GM19025 (cell line): ENCODE results near the gene FANCI.

Source experiments
- ATAC-seq: cut with Tn5 transposase; IDR thresholded peaks from one replicate; pipeline ENCODE4 v1.9.1; 2021; ENCODE audit warnings: mild to moderate bottlenecking, low read depth, moderate library complexity; ENCODE audit not compliant: unreplicated experiment

The FANCI gene

DNA sequence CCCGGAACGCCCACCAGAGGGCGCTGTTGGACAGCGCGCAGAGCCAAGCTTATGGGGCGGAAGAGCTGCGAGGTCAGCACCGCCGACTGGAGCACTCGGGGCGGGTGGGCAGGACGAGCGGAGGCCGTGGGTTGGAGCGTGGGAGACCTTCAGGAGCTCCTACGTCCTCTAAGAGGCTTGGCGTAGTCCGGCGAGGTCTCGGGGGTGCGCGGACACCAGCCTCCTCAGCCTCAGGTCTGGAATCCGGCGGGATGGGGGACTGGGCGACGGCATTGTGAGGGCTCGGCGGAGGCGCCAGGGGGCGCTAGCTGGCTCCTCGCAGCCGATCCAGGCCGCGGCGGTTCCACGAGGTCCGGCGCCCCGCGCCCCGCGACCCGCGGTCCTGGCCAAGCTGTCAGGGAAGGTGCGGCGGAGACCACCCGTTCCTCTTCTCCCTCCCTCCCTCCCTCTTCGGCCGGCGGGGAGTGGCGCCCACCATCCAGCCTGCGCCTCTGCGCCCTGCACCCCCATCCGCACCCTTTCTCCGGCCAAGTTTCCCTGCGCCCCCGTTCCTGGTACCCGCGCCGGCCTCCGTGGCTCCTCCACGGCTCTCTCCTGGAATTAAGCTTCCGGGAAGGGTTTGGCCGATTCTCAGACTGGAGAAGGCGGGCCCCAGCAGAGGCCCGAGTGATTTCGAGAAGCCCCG is 115.1 kb downstream of the FANCI start:
- peak; percentile 76 for ATAC-seq

DNA sequence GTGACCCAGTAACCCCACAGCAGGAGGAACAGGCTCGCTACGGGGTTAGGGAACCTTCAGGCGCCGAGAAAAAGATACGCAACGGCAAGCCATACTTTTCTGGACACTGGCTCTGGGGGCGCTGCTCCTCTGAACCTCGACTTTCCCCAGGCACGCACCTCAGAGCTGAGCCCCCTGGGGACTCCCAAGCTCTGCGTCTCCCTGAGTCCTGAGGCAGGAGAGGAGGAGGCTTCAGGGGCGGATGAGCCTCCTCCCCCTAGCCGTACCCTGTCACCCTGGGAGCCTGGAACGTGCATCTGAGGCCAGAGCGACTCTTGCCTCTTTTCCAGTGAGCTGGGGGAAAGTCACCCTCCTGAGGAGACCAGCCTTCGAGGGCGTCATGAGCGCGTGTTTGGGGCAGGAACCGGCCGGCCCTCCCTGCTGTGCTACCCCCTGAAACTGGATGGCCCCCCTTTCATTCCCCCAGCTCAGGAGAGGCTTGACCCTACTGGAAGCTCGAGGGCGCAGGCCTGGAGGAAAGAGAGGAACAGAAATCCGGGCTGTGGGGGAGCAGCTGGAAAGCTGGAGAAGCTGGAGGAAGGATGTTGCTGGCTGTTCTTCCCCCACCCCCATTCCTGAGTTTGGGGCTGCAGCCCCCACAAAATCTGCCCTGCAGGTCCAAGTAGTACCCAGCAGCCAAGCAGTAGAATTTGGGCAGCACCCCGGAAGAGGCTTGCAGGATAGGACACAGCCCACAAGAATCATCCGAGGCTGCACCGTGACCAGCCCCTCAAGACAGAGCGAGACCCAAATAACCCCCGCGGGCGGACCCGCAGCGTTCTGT is 115.9 kb downstream of the FANCI start:
- no peak for ATAC-seq

DNA sequence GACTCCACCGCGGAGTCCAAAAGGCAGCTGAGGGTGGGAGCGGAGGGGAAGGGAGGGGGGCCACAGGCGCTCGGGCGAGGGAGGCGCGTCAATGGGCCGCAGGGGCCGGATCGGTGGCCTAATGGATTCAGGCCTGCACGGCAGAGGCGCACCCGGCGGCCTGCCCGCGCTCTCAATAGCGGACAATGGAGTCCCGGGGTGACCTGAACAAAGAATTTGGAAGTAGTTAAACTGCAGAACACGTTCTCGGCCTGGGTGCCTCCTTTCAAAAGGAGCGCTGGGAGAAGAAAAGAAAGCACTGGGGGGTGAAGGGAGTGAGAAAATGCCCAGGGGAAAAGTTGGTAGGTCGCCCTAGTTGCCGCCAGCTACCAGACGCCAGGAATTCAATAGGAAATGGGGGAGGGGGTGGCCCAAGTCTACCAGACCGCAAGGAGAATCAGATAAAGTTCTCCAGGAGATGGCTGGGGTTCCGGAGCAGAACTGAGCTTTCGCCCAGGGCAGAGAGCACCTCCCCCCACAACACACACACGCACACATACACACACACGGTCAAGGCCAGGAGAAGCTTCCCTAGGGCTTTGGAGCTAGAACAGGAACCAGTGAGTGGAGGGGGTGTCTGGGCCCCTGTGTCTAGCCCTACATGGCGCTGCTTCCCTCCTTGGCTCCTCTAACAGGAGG is 116.7 kb downstream of the FANCI start:
- no peak for ATAC-seq

DNA sequence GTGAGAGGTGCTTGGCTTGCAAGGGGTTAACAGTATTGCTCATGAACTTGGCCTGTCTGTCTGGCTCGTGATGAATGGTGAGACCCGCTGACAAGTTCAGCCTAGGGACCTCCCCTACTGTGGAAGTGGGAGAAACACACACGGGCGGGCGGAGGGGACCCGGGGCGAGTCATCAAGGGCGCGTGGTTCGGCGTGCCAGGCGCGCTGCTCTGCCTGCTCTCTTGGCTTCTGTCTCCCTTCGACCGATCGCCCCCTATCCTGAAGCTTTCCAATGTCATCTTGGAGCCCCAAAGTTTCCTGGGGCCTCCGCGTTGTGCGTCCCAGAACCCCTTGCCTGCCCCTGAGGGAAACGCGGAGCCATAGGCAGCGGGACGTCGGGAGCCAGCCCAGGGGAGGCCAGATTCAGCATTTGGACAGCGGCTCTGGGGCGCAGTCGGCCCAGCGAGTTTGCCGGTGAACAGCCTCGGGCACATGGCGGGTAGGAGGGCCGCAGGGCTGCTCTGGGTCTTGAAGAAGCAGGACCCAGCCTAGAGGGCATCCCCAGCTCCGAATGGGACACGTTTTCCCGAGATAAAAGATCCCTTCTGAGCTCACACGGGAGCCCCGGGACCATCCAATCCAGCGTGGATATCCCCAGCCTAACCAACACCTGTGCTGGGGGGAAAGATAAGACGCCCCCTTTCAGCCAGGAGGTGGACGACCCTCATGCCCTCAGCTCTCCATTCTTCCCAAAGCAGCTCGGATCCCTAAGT is 117.8 kb downstream of the FANCI start:
- ATAC-seq = no peak

DNA sequence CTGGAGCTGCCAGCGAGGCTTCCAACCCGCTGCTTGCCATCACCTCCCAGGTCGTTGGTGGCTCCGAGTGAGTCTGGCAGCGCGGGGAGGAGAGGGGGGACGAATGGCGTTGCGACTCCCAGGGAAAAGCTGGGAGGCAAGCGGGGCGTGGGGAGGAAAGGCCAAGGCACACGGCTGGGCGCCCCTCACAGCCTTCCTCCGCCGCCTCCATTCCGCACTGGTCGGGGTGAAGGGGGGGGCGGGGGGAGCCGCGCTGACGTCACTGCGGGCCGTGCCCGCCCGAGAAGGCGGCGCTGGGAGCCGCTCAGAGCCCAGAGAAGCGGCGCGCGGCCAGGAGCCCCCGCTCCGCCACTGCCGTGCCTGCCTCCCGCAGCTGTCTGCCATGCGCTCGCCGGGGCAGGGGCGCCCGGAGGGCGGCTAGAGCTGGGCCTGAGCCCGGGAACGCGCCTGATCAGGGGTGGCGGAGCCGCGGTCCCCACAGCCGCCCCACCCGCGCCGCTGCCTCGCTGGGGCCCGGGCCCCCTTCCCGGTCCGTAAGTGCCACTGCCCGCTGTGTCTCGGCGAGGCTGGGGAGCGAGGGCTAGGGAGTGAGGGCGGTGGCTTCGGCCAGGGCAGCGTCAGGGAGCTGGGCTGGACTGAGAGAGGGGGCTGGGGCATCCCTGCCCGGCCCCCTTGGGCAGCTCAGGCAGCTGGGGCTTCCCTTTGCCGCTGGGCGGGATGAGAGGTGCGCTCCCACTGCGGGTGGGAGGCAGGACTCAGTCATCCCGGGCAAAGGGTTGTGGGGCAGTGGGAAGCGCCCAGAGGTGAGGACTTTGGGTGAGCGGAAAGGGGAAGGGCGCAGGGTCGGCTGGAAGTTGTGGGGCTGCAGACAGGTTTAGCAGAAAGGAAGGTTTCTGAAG is 118.7 kb downstream of the FANCI start:
- ATAC-seq = no peak

DNA sequence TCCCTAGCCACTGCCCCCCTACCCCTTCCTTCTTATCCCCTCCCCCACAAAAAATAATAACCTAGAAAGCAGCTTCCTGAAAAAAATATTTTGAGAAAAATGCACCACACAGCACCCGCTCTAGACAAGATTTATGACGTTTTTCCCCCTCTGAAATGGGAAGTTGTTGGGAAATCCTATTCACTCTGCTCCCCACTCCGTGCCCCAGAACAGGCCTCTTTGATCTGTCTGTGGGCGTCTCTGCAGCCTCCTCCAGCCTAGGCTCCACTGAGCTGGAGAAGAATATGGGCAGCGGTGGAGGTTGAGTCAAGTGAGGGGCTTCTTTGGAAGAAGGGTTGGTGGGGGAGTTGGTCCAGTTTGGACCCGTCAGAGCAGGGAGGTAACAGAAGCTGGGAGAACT is 119.4 kb downstream of the FANCI start:
- no peak for ATAC-seq

DNA sequence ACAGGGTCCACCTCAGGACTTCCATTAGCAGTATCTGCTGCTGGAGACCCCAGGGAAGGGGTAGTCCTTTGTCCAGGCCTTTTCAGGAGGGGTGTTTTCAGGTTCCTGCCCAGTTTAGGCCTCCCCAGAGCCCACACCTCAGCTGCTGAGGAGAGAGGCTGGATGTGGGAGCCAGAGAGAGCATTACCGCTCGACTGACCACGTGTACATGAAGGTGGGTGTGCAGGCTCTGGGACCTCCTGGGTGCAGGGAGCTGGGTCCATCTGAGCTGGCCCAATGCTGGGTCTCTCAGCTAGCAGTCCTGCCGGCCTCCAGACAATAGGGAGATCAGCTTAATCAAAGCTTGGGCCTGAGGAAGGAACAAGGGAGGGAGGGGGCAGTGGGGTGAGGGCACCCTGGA is 120.0 kb downstream of the FANCI start:
- no peak for ATAC-seq

DNA sequence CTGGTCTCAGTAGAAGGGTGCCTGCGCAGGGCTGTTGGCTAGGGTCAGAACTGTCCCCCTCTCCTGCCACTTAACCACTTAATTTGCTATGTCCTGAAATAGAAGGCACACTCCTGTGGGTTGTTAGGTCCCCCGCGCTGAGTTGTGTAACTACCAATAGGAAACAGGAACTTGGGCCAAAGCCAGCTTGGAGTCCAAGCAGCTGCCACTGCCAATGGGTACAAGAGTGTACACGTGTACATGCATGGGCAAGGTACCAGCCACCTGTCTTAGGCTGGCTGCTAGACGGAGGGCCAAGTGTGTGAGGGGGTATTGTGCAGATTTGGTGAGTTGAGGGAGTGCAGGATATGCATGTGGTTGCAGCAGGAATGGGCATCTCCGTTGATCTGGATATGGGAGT is 120.6 kb downstream of the FANCI start:
- ATAC-seq = no peak

DNA sequence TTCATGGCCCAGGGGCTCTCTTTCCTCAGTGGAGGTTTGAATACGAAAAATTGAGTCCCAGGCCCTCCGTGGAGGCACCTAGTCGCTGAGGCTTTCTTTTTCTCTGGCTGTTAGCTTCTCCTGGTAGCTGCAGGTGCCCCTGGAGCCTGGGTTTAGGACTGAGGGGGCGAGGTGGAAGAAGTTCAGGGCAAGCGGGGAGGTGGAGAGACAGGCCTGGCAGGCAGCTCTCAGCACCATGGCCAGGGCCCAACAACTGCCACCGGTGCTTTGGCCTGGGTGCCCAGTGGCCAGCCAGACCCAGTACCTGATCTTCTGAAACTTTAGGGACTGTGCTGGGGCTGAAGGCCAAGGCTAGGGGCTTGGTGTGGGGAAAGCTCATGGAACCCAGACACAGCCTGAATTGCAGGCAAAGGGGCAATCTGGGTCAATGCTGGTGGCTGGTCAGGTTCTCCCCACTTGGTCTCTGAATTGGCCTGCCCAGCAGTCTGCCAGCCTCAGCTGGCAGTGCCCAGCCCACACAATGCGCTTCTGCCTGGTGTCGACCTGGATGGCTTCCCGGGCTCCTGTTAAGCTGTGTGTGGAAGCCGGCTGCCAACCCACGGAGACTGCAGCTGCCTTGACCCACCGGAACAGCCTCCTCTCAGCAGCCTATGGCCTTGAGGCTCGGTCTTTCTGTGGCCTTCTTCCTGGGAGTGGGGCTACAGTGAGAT is 121.1 kb downstream of the FANCI start:
- no peak for ATAC-seq

DNA sequence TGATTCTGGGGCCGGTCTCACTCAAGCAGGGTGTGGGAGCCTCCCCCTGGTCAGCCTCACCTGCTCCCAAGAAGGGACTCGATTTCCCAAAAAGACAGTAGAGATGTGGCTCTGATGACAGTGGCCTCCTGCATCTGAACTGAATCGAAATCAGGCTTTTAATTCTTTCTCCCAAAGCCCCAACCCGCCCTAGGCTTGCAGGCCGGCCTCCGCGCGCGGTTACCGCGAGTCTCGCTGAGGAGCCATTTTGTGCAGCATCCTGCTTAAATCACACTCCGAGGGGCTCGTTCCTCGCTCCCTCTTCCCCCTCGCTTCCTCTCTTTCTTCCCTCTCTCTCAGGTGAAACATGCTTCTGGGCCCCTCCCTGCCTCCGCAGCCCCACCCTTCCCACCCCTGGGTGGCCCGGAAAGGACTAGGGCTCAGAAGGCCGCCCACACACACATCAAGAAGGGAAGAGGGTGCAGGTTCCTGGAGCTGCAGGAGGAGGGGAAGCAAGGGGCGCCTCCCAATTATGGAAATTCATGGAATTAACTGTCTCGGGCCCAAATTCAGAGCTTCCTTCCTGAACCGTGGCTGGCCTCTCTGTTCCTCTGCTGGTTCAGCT is 121.8 kb downstream of the FANCI start:
- ATAC-seq = no peak
